ENCODE measurements around the gene KCNMB4.

GRCh38 chr12:70408004-70408790 is 42.1 kb downstream of the KCNMB4 start:
- TF ChIP-seq CTCF (optimal IDR thresholded peaks at IDR 0.05 in 1 of 3, IDR thresholded peaks at IDR 0.05 in 1 of 3, conservative IDR thresholded peaks at IDR 0.05 in 1 of 3; ENCODE audit: extremely low read depth in 1 of 3, insufficient read depth in 2 of 3, low read length in 3 of 3) (no peak), EZH2 (IDR thresholded peaks at IDR 0.05; ENCODE audit: low read length) (no peak)

Data from keratinocyte (primary cell).